A549 treated with AZD9567 at 1 μM for 4 hours (cell line): ENCODE results near the gene CNBD2. TPM values are rescaled to one million over a fixed set of nuclear protein-coding genes. Genes with fewer than 3 reads are reported as not detected.

Source experiments
- total RNA-seq: library from RNA; stranded (reverse); fragments of 200-300 nt; extraction: Qiagen RNA extraction; gene quantifications from 5 replicates; pipeline ENCODE4 v1.2.3, GENCODE V29; 2022; ENCODE audit not compliant: insufficient read depth

Gene CNBD2
- total RNA-seq: 6.4 to 7.1 TPM (median 6.7 TPM) in 4 of 5 replicates, not detected in the other

GRCh38 chr20:35967979-35968640, at the start of gene CNBD2:
Gene CNBD2 (plus strand): TSS chr20:35968590. CDS start chr20:35968763, 173 bp downstream.

GRCh38 chr20:35954200-35954906, 14.0 kb upstream of the CNBD2 start, which contains the start of gene SCAND1:
Gene SCAND1 (minus strand): TSS chr20:35954502. CDS start chr20:35954284, 218 bp downstream.

Other genes with a start within 250 kb of the CNBD2 start
- gene RBM39, start 226.3 kb upstream of the CNBD2 start, total RNA-seq: 166 to 193 TPM (median 186 TPM) in 5 replicates
- 28.5 to 32.0 TPM (median 30.4 TPM) in 5 replicates for gene PHF20, start 196.6 kb upstream of the CNBD2 start, total RNA-seq
- gene SCAND1, start 14.1 kb upstream of the CNBD2 start, total RNA-seq: 45.3 to 105 TPM (median 96.0 TPM) in 5 replicates
- gene EPB41L1, start 186.2 kb downstream of the CNBD2 start, total RNA-seq: 52.9 to 66.8 TPM (median 63.4 TPM) in 5 replicates